ENCODE measurements around the gene IL12RB2. TPM values are rescaled to one million over a fixed set of nuclear protein-coding genes. Genes with fewer than 3 reads are reported as not detected.

IL12RB2 gene
- total and polyA plus RNA-seq, 2 of the 13 experiments (the other 11 are each of a cell fraction or from before 2014, with no cell fraction given) = not detected

DNA sequence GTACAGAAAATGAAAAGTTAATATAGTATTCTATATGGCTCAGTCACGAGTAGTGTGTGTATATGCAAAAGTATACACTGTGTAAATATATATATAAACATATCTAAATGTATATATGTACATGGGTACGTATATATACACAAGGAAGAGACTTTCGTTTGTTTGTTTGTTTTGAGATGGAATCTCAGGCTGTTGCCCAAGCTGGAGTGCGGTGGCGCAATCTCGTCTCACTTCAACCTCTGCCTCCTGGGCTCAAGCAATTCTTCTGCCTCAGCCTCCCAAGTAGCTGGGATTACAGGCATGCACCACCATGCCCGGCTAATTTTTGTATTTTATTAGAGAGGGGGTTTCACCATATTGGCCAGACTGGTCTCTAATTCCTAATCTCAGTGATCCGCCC is 16.4 kb downstream of the IL12RB2 start:
- no peak for DNase-seq (ENCODE audit: low spot score)
- ChIA-PET POLR2A (no interaction called here), CTCF (ENCODE audit: low intra/inter-chr PET ratio, low total read pairs) (no interaction called here)
- Histone ChIP-seq H2AFZ (ENCODE audit: low read length) (no peak overlapping the region), H3K27me3 (ENCODE audit: control insufficient read depth in 1 of 2, insufficient read depth in 2 of 2, low read length in 2 of 2) (peaks cover 0 to 4% of the 10 kb centered on the region in 2 experiments; a peak in 1 of 5 replicates), H3K4me1 (ENCODE audit: insufficient read depth, low read length) (no peaks in the 10 kb centered on the region), H3K79me2 (ENCODE audit: insufficient read depth, low read length) (no peaks in the 10 kb centered on the region), H3K4me3 (replicated peaks in 1 of 3; ENCODE audit: insufficient read depth in 1 of 3, low read depth in 2 of 3, low read length in 3 of 3) (no peak overlapping the region), H3K27ac (ENCODE audit: extremely low read length, insufficient read depth, low read length) (no peak overlapping the region), H3K4me2 (ENCODE audit: low read depth, low read length) (no peak overlapping the region), H3K9me3 (ENCODE audit: low read length) (no peaks in the 10 kb centered on the region), H3K36me3 (replicated peaks in 1 of 2; ENCODE audit: control insufficient read depth in 1 of 2, insufficient read depth in 2 of 2, low read length in 2 of 2) (no peaks in the 10 kb centered on the region), H3K9ac (ENCODE audit: insufficient read depth, low read depth, low read length) (no peak overlapping the region), H4K20me1 (ENCODE audit: insufficient read depth, low read length) (no peaks in the 10 kb centered on the region)
- TF ChIP-seq ZNF720 (CRISPR knock-in tag; IDR thresholded peaks at IDR 0.05) (no peak), ZNF510 (CRISPR knock-in tag; IDR thresholded peaks at IDR 0.05; ENCODE audit: low read depth) (no peak), EHMT2 (IDR thresholded peaks at IDR 0.05; ENCODE audit: borderline replicate concordance, low read depth, low read length) (no peak), CEBPB (IDR thresholded peaks at IDR 0.05; ENCODE audit: borderline replicate concordance, low read depth, low read length) (peak; percentile 54; the same call in 1 of the 2 replicates), ZNF232 (CRISPR knock-in tag; IDR thresholded peaks at IDR 0.05; ENCODE audit: borderline replicate concordance) (no peak)
- no peak for ATAC-seq
- 40% methylated on average over 8 of the region's 8 CpGs for WGBS (ENCODE audit: low lambda C conversion rate)
- in situ Hi-C loops (cut with HindIII; ENCODE audit: extremely low pct_ligation_motif_present, low pct_unique_long_range_greater_than_20kb) (no loop called here), intact Hi-C loops (cut with micrococcal nuclease; ENCODE audit: unreplicated experiment) (no loop called here)
- no TSS peak for BruUV-seq (replicated peaks)
- FAIRE-seq = no peak

DNA sequence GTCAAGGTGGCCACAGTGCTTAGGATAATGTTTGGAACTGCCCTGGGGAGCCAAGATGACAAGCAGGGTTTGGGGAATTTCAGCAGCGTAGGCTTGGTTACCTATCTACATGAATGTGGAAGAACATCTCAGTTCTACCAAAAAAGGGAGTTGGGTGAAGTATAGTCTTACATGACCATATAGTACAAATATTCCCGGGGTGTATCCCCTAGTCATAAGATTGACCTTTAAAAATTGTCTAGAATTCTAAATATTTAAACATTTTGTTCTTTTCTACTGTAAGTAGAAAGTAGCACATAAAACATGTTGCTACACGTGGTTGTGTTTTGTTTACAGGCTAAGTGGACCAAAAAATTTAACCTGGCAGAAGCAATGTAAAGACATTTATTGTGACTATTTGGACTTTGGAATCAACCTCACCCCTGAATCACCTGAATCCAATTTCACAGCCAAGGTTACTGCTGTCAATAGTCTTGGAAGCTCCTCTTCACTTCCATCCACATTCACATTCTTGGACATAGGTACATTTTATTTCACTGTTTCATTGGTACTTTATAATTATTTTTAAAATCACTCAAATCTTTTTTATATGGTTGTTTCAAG is 20.3 kb downstream of the IL12RB2 start:
- H3K4me1 ChIP-seq (ENCODE audit: insufficient read depth, low read length) = no peaks in the 10 kb centered on the region
- H3K4me3 ChIP-seq (replicated peaks in 1 of 3; ENCODE audit: insufficient read depth in 1 of 3, low read depth in 2 of 3, low read length in 3 of 3) = no peak overlapping the region
- H3K9ac ChIP-seq (ENCODE audit: insufficient read depth, low read depth, low read length) = no peak overlapping the region
- no TSS peak for BruUV-seq (replicated peaks)
- intact Hi-C loops (cut with micrococcal nuclease; ENCODE audit: unreplicated experiment) (no loop called here), in situ Hi-C loops (cut with HindIII; ENCODE audit: extremely low pct_ligation_motif_present, low pct_unique_long_range_greater_than_20kb) (no loop called here)
- H3K27ac ChIP-seq (ENCODE audit: extremely low read length, insufficient read depth, low read length) = no peak overlapping the region
- ATAC-seq = no peak
- no peaks in the 10 kb centered on the region for H3K79me2 ChIP-seq (ENCODE audit: insufficient read depth, low read length)
- H3K27me3 ChIP-seq (ENCODE audit: control insufficient read depth in 1 of 2, insufficient read depth in 2 of 2, low read length in 2 of 2) = no peaks in the 10 kb centered on the region
- H3K36me3 ChIP-seq (replicated peaks in 1 of 2; ENCODE audit: control insufficient read depth in 1 of 2, insufficient read depth in 2 of 2, low read length in 2 of 2) = no peaks in the 10 kb centered on the region
- FAIRE-seq = no peak
- WGBS (ENCODE audit: low lambda C conversion rate) = 12% methylated on average over 3 of the region's 3 CpGs
- no peak overlapping the region for H3K4me2 ChIP-seq (ENCODE audit: low read depth, low read length)
- TF ChIP-seq, protein P1, sequence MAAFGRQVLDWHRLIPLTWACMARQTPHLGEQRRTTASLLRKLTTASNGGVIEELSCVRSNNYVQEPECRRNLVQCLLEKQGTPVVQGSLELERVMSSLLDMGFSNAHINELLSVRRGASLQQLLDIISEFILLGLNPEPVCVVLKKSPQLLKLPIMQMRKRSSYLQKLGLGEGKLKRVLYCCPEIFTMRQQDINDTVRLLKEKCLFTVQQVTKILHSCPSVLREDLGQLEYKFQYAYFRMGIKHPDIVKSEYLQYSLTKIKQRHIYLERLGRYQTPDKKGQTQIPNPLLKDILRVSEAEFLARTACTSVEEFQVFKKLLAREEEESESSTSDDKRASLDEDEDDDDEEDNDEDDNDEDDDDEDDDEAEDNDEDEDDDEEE (CRISPR knock-in tag; IDR thresholded peaks at IDR 0.05) = no peak
- TF ChIP-seq, protein P2, sequence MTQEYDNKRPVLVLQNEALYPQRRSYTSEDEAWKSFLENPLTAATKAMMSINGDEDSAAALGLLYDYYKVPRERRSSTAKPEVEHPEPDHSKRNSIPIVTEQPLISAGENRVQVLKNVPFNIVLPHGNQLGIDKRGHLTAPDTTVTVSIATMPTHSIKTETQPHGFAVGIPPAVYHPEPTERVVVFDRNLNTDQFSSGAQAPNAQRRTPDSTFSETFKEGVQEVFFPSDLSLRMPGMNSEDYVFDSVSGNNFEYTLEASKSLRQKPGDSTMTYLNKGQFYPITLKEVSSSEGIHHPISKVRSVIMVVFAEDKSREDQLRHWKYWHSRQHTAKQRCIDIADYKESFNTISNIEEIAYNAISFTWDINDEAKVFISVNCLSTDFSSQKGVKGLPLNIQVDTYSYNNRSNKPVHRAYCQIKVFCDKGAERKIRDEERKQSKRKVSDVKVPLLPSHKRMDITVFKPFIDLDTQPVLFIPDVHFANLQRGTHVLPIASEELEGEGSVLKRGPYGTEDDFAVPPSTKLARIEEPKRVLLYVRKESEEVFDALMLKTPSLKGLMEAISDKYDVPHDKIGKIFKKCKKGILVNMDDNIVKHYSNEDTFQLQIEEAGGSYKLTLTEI (CRISPR knock-in tag; conservative IDR thresholded peaks at IDR 0.05) = no peak
- TF ChIP-seq MIER2 (CRISPR knock-in tag; IDR thresholded peaks at IDR 0.05) (no peak), NFE2L1 (CRISPR knock-in tag; IDR thresholded peaks at IDR 0.05; ENCODE audit: borderline replicate concordance) (no peak)
- TF ChIP-seq, protein P3, sequence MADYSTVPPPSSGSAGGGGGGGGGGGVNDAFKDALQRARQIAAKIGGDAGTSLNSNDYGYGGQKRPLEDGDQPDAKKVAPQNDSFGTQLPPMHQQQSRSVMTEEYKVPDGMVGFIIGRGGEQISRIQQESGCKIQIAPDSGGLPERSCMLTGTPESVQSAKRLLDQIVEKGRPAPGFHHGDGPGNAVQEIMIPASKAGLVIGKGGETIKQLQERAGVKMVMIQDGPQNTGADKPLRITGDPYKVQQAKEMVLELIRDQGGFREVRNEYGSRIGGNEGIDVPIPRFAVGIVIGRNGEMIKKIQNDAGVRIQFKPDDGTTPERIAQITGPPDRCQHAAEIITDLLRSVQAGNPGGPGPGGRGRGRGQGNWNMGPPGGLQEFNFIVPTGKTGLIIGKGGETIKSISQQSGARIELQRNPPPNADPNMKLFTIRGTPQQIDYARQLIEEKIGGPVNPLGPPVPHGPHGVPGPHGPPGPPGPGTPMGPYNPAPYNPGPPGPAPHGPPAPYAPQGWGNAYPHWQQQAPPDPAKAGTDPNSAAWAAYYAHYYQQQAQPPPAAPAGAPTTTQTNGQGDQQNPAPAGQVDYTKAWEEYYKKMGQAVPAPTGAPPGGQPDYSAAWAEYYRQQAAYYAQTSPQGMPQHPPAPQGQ (CRISPR knock-in tag; IDR thresholded peaks at IDR 0.05; ENCODE audit: borderline replicate concordance) = no peak
- TF ChIP-seq, protein P4, sequence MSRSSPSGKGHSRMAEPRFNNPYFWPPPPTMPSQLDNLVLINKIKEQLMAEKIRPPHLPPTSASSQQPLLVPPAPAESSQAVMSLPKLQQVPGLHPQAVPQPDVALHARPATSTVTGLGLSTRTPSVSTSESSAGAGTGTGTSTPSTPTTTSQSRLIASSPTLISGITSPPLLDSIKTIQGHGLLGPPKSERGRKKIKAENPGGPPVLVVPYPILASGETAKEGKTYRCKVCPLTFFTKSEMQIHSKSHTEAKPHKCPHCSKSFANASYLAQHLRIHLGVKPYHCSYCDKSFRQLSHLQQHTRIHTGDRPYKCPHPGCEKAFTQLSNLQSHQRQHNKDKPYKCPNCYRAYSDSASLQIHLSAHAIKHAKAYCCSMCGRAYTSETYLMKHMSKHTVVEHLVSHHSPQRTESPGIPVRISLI (CRISPR knock-in tag; IDR thresholded peaks at IDR 0.05; ENCODE audit: borderline replicate concordance) = no peak
- no peak overlapping the region for H2AFZ ChIP-seq (ENCODE audit: low read length)
- no peak for DNase-seq (ENCODE audit: low spot score)
- H3K9me3 ChIP-seq (ENCODE audit: low read length) = no peaks in the 10 kb centered on the region
- H4K20me1 ChIP-seq (ENCODE audit: insufficient read depth, low read length) = no peaks in the 10 kb centered on the region
- CTCF ChIA-PET (ENCODE audit: low intra/inter-chr PET ratio, low total read pairs) = no interaction called here
- POLR2A ChIA-PET = no interaction called here
